HG02763 (cell line): ENCODE measurements around the gene SLC46A2.

Source experiments
- ATAC-seq: cut with Tn5 transposase; IDR thresholded peaks from one replicate; pipeline ENCODE4 v1.9.1; 2021; ENCODE audit warnings: mild to moderate bottlenecking, moderate library complexity; ENCODE audit not compliant: unreplicated experiment

SLC46A2 gene

GRCh38 chr9:112890106-112891081 is at the start of gene SLC46A2:
Gene SLC46A2, minus strand, starts transcription at chr9:112890876. Its CDS starts 195 bp downstream, at chr9:112890681.
- no peak for ATAC-seq

- ATAC-seq: no peak
Observed at GRCh38 chr9:112939418-112939817, 48.7 kb upstream of the SLC46A2 start.

GRCh38 chr9:112933696-112934095 is 43.0 kb upstream of the SLC46A2 start:
- no peak for ATAC-seq

GRCh38 chr9:112925058-112925641 is 34.5 kb upstream of the SLC46A2 start:
- ATAC-seq: no peak

- ATAC-seq: no peak
Observed at GRCh38 chr9:112921549-112921948, 30.9 kb upstream of the SLC46A2 start.

GRCh38 chr9:112917987-112918362 is 27.3 kb upstream of the SLC46A2 start:
- no peak for ATAC-seq

GRCh38 chr9:112917047-112917986 is 26.6 kb upstream of the SLC46A2 start:
- ATAC-seq: no peak

- no peak for ATAC-seq
Observed at GRCh38 chr9:112914524-112914923, 23.8 kb upstream of the SLC46A2 start.

GRCh38 chr9:112913326-112913725 is 22.6 kb upstream of the SLC46A2 start:
- no peak for ATAC-seq

GRCh38 chr9:112912636-112913035 is 22.0 kb upstream of the SLC46A2 start:
- ATAC-seq: no peak

GRCh38 chr9:112911736-112912135 is 21.1 kb upstream of the SLC46A2 start:
- no peak for ATAC-seq

- ATAC-seq: no peak
Observed at GRCh38 chr9:112905084-112905483, 14.4 kb upstream of the SLC46A2 start.

GRCh38 chr9:112900901-112901300 is 10.2 kb upstream of the SLC46A2 start:
- no peak for ATAC-seq

- ATAC-seq: no peak
Observed at GRCh38 chr9:112900488-112900887, 9.8 kb upstream of the SLC46A2 start.

- no peak for ATAC-seq
Observed at GRCh38 chr9:112898872-112899311, 8.2 kb upstream of the SLC46A2 start.

GRCh38 chr9:112896131-112896530 is 5.5 kb upstream of the SLC46A2 start:
- no peak for ATAC-seq

- no peak for ATAC-seq
Observed at GRCh38 chr9:112894699-112895098, 4.0 kb upstream of the SLC46A2 start.

GRCh38 chr9:112894041-112894440 is 3.4 kb upstream of the SLC46A2 start:
- ATAC-seq: no peak

- no peak for ATAC-seq
Observed at GRCh38 chr9:112892981-112893380, 2.3 kb upstream of the SLC46A2 start.

GRCh38 chr9:112891521-112891920 is 845 bp upstream of the SLC46A2 start:
- no peak for ATAC-seq

- ATAC-seq: no peak
Observed at GRCh38 chr9:112887381-112887780, 3.3 kb downstream of the SLC46A2 start.
